HFFc6 (cell line): ENCODE measurements around the gene LVRN. TPM values are rescaled to one million over a fixed set of nuclear protein-coding genes. Genes with fewer than 3 reads are reported as not detected.

Experiments
- DNase-seq: peaks from one replicate; pipeline ENCODE4 v3.0.0-alpha.2; 2018
- H3K27ac Mint-ChIP-seq: 2 replicates; pipeline ENCODE4 v1.8.0; 2020; ENCODE audit warnings: mild to moderate bottlenecking, mixed read lengths
- H3K27me3 Mint-ChIP-seq: 2 replicates; pipeline ENCODE4 v1.8.0; 2021; ENCODE audit warnings: mild to moderate bottlenecking, moderate library complexity, mixed read lengths; ENCODE audit not compliant: insufficient read depth
- H3K36me3 Mint-ChIP-seq: 2 replicates; pipeline ENCODE4 v1.8.0; 2021; ENCODE audit warnings: low read depth, mixed read lengths
- H3K4me1 Mint-ChIP-seq: 2 replicates; pipeline ENCODE4 v1.8.0; 2020; ENCODE audit warnings: low read depth, mixed read lengths
- H3K4me3 Mint-ChIP-seq: 2 replicates; pipeline ENCODE4 v1.8.0; 2020; ENCODE audit warnings: mild to moderate bottlenecking, moderate library complexity, mixed read lengths
- H3K9me3 Mint-ChIP-seq: 2 replicates; pipeline ENCODE4 v1.8.0; 2020; ENCODE audit warnings: mild to moderate bottlenecking, mixed read lengths
- total RNA-seq, 6 experiments: library from RNA; stranded (reverse); fragmentation: NEBNext Ultra II Directional; extraction: Animal tissue kit (Norgen Biotek cat#: 25700); gene quantifications; 2 replicates in 1 of 6; 3 replicates in 5 of 6; pipeline ENCODE4 v1.2.3, GENCODE V29; 2021
- TF ChIP-seq, protein P1 (sequence below): fragments of 200-600 bp; sonication (generic); IDR thresholded peaks from 2 replicates; pipeline ENCODE4 v1.5.0; 2021; ENCODE audit warnings: antibody characterized with exemption, mild to moderate bottlenecking

The LVRN gene
- total RNA-seq, 6 experiments from 2014 or later: 0.07 to 0.41 (median 0.16) TPM; not detected in 2

DNA sequence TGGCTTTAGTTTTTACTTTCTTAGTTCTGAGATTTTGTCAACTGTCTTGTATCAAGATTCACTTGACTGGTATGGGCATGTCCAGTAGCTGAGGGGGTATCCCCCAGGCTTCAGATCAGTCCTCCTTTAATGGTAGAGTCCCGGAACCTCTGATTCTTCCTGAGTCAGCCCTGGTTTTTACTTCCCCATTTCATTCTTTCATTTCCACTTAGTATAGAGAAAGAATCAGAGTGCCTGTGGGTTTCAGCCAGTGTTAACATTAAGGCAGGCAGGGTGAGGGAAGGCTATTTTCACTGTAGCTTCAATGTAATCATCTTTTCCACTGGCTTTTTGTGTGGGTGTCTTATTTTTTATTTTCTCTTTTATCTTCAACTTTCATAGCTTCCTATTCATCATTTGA is 114.2 kb downstream of the LVRN start:
- Mint-ChIP-seq H3K4me1 (no peaks in the 10 kb centered on the region), H3K27ac (no peak overlapping the region), H3K4me3 (no peak overlapping the region), H3K36me3 (no peaks in the 10 kb centered on the region), H3K9me3 (no peaks in the 10 kb centered on the region), H3K27me3 (no peaks in the 10 kb centered on the region; the same call in 1 of the 2 replicates)
- DNase-seq: no peak
- TF ChIP-seq, protein P1, sequence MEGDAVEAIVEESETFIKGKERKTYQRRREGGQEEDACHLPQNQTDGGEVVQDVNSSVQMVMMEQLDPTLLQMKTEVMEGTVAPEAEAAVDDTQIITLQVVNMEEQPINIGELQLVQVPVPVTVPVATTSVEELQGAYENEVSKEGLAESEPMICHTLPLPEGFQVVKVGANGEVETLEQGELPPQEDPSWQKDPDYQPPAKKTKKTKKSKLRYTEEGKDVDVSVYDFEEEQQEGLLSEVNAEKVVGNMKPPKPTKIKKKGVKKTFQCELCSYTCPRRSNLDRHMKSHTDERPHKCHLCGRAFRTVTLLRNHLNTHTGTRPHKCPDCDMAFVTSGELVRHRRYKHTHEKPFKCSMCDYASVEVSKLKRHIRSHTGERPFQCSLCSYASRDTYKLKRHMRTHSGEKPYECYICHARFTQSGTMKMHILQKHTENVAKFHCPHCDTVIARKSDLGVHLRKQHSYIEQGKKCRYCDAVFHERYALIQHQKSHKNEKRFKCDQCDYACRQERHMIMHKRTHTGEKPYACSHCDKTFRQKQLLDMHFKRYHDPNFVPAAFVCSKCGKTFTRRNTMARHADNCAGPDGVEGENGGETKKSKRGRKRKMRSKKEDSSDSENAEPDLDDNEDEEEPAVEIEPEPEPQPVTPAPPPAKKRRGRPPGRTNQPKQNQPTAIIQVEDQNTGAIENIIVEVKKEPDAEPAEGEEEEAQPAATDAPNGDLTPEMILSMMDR: no peak

Other genes starting within 250 kb of the LVRN start
- under 1 TPM in 4 of 6 experiments, not detected in 2; 0.12 to 0.26 (median 0.18) TPM for gene CDO1, start 145.8 kb upstream of the LVRN start, total RNA-seq
- gene ATG12, start 120.9 kb upstream of the LVRN start, total RNA-seq: 10 to 100 TPM; 58.3 to 75.9 (median 63.3) TPM
- 100 to 1,000 TPM; 109 to 131 (median 122) TPM for gene AP3S1, start 120.5 kb upstream of the LVRN start, total RNA-seq
- not detected for gene ARL14EPL, start 70.0 kb downstream of the LVRN start, total RNA-seq
- 10 to 100 TPM; 19.0 to 25.0 (median 22.0) TPM for gene COMMD10, start 122.5 kb downstream of the LVRN start, total RNA-seq